Suppressor macrophage treated with lipopolysaccharide for 1 hour (primary cell): Measurements from ENCODE around the gene WNK1.
"Not testable (repeated sequence)": the region's sequence is repeated elsewhere in the genome, so short reads cannot be mapped to it uniquely, and the experiment has no call there.

Experiments used
- DNase-seq, 3 donors: peaks; one replicate each; pipeline ENCODE4 v3.0.0-alpha.2; 2020 to 2022

The WNK1 gene

DNA sequence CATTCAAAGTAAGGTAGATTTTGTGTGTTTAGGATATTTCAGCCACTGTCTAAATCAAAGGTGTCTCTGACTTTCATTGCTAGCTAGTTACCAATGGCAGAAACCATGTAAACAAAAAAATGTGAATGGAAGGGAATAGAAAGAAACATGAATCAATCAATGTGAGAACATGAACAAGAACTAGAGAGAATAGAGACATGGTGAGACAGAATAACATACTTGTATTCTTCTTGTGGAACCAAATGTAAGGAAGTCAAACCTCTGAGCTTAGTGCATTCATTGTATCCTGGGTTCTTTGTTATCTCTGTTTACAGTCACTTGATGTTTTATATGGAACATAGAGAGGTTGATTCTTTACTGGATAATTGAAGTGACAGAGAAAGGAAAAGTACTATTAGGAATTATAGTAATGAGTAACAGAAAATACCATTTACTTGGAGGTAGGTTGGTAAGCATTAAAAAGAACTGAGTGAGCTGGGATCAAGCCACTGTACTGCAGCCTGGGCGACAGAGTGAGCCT lies 2.6 kb upstream of the WNK1 start:
- DNase-seq: no peak

DNA sequence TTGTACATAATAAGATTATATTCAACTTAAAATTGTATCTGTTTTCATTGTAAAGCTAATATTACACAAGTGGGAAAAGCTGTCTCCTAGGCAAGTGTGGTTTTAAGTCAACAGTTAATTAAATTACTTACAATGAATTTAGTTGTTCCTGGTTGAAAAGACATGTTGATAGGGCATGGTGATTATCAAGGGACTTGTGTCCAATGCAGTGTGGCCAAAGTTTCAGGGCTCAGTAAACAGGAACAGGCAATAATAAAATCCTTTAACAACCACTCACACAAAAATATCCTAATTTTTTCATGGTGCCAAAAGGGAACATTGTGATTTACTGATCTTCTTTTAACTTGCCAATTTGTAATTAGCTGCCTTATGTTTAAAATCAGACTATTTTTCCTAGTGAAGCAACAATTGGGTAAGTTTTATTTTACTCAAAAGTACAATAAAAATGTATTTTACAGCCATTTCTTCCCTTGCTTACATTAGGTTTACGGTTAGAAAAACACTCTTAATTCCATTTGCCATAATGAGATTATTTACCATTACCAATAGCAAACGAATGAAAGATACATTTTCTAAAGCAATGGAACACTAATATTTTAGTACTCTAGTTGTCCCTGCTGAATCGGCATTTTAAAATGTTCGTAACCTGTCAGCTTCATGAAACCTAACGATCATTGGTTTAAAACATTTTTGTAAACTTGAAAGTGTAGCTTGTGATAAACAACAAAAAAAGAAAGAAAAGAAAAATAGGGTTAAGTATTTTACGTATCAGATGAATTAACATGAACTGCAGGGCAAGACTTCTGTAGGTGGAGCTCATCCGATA lies 1.8 kb upstream of the WNK1 start:
- no peak for DNase-seq

DNA sequence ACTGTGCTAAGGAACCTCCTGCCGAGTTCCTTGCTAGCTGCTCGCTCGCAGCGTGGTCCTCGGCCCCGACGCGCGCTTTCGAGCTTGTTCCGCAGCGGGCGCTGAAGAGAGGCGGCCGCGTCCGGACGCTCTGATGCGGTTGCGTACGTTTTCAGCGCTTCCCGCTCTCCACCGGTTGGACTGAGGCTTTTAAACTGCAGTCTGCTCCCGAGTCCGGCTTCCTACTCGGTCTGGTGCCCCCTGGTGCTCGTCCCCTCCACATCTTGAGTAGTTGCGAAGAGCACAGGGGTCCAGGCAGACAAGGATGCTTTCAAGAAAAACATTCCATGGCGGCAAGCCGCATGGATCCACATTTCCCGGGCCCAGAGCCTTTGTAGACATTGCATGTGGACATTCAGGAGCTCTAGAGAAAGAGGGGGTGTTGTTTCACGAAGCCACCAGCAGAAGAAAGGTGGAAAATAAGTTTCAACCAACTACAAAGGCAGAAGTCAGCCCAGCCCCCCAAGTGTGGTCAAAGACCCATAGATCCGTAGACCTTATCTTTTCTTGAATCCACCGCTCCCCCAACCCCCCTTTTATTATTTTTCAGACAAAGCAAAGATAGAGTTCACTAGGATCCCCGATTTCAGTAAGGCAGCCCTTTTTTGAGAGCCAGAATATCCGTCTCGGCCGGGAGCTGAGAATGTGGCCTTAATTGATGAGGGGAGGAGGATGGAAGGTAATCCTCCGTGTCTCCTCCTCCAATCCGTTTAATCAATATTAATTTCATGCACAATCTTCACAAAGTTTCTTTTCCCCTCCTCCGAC lies 984 bp upstream of the WNK1 start:
- DNase-seq: peak; percentile 96 to 97 (median 96)

DNA sequence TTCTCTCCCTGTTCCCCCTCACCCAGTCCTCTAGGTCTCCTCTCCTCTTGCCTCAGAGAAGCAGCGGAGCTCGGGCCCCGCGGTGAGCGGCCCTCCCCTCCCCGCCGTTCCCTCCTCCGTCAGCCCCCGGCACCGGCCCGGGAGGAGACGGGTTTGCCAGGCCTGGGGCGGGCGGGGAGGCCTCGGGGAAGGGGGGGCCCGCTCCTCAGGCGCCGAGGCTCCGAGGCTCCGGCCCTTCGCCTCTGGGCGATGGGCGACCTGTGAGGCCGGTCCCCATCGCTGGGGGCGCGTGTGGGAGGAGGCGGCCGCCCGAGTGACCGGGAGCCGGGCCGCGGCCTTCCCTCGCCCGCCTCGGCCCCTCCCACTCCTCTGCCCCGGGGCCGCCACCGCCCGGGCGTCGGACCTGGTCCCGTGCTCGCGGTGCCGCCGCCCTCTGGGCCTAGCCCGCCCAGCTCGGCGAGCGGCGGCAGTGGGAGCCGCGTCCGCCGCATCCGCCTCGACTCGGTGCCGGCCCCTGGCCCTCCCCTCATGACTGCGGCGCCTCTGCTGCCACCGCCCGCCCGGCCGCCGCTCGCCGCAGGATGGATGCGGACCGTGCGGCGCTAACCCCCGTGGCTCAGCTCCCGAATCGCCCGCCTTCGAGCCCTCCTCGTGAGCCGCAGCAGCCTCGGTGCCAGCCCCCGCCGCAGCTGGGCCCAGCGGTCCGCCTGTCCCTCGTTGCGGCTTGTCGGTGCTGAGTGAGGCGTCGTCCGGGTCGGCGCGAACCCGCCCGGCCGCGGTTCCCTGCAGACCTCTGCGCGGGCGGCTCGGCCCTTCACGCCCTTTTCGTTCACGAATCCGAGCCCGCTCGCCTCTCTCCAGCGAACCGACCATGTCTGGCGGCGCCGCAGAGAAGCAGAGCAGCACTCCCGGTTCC lies 574 bp downstream of the WNK1 start:
- peak; percentile 64 to 89 (median 71) for DNase-seq

DNA sequence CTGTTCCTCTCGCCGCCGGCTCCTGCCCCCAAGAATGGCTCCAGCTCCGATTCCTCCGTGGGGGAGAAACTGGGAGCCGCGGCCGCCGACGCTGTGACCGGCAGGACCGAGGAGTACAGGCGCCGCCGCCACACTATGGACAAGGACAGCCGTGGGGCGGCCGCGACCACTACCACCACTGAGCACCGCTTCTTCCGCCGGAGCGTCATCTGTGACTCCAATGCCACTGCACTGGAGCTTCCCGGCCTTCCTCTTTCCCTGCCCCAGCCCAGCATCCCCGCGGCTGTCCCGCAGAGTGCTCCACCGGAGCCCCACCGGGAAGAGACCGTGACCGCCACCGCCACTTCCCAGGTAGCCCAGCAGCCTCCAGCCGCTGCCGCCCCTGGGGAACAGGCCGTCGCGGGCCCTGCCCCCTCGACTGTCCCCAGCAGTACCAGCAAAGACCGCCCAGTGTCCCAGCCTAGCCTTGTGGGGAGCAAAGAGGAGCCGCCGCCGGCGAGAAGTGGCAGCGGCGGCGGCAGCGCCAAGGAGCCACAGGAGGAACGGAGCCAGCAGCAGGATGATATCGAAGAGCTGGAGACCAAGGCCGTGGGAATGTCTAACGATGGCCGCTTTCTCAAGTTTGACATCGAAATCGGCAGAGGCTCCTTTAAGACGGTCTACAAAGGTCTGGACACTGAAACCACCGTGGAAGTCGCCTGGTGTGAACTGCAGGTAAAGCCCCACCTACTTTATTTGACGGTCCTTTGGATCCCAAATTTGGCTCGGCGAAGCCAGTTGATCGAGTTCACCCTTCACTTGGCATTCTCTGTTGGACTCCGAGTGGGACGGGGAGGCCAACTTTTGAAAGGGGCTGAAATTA lies 1.5 kb downstream of the WNK1 start:
- peak; percentile 53 to 76 (median 65) for DNase-seq

DNA sequence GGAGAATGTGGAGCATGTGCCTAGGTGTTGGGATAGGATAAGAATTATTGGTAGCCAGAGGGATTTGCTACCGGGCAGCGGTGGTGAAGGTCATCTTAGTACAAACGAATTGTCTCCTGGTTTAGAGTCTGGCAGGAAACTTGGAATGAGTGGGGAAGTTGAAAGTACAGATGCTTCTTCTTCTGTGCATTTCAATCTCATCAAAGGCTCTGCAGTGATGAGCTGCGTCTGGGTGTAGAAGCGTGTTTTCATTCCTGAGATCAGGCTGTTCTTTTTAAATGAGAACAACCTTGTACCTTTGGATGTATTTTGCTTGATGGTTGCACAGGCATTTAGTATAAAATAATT lies 2.1 kb downstream of the WNK1 start:
- peak in 2 of 3 donors; percentile 12 to 40 for DNase-seq

DNA sequence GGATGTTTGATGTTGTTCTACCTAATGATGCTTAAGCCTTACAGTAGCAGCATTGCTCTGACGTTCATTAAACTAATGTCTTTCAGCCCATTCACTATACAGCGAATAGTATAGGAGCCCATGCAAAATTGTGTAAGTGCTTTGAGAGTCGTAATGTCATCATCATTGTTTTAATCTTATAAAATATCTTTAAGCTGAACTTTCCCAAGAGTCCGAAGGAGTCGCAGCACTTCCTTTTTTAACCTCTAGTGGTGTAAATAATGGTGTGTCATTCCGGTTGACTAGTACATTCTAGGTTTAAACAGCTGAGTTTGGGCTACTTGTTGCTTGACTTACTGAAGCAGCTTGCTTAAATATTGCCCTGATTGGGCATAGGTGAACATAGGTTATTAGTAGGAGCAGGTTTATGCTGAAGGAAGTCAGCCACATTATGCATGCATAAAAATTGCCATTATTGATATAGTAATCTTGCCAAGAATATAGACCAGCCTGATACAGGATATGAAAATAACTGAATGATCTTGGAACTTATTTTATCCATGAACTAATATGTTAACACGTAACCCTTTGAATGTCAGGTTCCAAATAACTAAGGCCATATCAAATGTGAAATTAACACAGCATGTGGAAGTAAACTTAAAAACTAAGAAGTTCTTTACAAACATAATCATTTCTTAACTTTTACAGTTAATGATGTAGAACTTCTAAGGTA lies 2.6 kb downstream of the WNK1 start:
- peak; percentile 71 to 93 (median 90) for DNase-seq

DNA sequence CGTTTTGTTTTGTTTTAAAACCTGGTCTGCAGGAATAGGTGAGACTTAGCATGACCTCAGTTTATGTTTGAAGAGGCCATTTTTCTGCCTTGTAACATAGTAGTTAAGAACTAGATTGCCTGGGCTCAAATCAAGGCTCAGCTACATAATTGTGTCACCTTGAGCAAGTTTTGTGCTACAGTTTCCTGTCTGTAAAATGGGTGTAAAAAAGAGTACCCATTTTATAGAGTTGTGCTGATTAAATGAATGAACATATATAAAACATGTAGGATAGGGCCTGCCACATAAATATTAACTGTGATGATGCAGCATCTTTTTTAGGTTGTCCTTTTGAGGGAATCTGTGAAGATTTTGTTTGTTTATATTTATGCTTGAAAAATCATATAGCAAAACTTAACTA lies 7.2 kb downstream of the WNK1 start:
- DNase-seq: no peak

DNA sequence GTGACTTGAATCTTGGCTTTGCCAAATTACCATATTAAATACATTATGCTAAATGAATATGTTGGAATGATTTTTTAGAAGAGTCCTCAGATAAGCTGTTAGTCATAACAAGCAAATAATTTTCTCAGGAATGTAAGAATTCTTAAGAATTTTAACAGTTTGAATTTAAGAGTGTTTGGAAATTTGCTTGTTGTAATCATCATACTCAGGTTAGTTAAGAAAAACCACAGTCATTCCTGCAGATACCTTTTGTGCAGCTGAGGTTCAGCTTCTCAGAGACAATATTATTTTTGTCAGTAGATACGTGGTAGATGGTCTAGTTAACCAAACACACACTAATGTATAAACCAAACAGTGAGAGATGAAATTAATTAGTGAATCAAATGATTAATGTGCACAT lies 8.9 kb downstream of the WNK1 start:
- no peak for DNase-seq

DNA sequence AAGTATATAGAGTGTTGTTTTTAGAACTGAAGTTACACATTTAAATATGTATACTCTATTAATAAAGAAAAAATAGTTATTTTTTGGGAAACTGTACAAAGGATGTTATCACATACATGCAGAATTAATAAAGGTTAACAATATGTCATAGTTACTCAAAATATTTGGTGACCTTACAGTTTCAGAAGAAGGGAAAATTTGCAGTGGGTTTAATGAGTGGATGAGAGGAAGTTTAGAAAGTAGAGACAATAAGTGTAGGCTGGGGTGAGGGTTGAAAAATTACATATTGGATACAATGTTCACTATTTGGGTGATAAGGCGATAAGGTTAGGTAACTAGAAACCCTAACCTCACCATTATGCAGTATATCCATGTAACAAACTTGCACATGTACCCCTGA lies 13.5 kb downstream of the WNK1 start:
- peak in 2 of 3 donors; percentile 57 to 64 for DNase-seq

DNA sequence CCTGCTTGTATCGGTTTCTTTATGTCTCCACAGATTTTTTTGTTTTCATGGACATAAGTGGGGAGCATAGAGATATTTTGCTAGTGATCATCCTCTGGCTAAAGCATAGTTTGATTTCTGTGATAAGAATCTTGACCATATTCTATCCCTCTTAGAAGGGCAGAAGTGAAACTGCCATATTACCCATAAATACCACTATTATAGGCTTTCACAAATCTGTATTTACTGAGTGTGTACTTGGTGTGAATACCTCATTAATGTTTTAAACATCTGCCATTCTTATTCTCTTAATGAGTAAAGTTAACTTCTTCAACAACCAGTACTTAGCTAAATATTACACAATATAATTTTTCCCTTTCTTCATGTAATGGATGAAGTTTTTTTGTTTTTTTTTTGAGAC lies 16.1 kb downstream of the WNK1 start:
- DNase-seq: no peak

DNA sequence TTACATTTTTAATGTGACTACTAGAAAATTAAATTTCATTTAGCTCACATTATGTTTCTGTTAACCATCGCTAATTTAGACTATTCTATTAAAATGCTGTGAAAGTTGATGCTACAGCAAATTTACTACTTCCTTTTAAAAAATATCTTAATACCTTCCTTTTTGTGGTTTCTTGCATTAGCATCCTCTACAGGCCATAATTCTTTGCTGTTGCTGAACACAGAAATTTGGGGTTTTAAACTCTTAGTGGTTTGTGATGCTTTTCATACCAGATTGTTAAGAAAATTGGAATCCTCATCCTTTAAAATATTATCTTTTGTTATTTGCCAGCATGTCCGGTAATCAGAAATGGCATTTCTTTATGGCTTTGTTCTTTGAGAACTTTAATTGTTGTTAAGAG lies 18.1 kb downstream of the WNK1 start:
- DNase-seq: no peak

DNA sequence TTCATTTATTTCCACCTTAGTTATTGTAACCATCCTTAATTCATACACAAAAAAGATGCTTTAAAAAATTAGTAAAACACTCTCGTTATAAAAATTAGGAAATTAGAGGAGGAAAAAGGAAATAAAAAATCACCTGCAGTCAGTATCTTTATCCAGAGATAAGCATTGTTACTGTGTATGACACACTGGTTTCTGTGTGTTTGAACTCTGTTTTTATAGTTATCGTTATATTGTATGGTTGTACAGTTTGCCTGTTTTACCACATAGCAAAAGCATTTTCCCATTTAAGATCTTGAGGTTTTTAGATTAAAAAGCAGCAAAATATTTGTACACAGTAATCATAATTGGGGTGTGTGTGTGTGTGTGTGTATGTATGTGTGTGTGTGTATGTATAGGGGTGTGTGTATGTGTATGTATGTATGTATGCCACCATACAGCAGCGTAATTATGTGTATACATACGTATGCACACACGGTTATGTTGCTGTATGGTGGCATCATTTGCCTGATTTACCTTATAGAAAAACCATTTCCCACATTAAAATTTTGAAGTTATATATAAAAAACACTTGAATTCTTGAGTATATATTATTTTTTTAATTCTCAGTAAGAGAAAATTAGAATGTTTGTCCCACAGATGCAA lies 19.8 kb downstream of the WNK1 start:
- no peak for DNase-seq

DNA sequence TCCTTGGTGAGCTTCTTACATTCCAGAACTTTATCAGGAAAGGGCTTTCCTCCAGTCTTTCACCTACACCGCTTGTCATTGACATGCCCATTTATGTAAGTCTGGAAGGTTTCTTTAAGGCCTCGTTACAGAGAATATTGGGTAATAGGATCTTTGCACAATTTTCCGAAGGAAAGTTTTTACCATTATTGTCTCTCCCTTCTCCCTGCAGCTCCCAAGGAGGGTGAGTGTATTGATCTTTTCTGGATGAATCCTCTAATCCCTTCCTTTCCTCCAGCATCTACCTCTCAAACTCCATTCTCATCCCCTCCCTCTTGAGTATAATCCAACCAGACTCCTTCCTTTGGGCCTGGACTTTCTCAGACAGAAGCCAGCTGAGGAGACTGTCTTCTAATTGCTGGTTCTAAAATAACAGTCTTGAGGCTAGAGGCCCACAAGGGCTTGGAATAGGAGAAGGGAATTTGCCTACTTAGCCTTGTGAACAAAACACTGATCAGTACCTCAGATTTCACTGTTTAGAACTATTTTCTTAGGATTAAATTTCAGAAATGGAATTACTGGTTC lies 21.8 kb downstream of the WNK1 start:
- DNase-seq: peak in 2 of 3 donors; percentile 44 to 51

DNA sequence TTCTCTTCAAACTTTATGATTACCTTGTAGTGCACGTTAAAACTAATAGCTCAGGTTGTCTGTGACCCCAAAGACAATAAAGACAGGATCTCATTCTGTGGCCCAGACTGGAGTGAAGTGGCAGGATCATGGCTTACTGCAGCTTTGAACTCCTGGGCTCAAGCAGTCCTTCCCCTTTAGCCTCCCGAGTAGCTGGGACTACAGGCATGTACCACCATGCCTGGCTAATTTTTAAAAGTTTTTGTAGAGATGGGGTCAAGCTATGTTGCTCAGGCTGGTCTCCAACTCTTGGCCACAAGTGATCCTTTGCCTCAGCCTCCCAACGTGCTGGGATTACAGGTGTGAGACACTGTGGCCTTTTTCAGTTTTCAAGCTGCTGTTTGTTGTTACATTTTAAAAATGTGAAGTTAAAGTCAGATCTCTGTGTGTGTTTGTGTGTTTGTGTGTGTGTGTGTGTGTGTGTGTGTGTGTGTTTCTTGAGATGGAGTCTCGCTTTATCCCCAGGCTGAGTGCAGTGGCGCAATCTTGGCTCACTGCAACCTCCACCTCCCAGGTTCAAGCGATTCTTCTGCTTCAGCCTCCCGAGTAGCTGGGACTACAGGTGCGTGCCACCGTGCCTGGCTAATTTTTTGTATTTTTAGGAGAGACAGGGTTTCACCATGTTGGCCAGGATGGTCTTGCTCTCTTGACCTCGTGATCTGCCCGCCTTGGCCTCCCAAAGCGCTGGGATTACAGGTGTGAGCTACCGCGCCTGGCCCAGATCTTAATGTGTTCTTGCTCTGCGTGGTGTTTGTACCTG lies 23.8 kb downstream of the WNK1 start:
- not testable (repeated sequence) for DNase-seq

DNA sequence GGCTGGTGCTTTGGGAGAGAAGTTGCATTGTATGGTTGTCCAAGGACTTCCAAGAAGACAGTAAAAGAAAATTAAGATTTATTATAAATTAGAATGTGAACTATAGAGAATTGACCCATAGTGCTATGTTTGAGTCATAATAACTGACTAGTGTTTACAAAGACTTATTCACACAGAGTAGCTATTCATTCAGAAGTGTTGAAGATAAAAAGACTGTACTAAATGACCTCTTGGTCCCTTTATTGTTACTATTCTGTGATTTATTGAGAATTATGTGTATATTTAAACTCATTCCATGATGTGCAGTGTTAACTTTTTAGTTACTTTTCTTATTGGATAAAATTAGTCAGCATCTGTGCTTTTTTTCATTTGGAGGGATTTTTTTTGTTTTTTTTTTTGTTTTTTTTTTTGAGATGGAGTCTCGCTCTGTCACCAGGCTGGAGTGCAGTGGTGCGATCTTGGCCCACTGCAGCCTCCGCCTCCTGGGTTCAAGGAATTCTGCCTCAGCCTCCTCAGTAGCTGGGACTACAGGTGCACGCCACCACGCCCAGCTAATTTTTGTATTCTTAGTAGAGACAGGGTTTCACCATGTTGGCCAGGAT lies 24.5 kb downstream of the WNK1 start:
- DNase-seq: not testable (repeated sequence)

DNA sequence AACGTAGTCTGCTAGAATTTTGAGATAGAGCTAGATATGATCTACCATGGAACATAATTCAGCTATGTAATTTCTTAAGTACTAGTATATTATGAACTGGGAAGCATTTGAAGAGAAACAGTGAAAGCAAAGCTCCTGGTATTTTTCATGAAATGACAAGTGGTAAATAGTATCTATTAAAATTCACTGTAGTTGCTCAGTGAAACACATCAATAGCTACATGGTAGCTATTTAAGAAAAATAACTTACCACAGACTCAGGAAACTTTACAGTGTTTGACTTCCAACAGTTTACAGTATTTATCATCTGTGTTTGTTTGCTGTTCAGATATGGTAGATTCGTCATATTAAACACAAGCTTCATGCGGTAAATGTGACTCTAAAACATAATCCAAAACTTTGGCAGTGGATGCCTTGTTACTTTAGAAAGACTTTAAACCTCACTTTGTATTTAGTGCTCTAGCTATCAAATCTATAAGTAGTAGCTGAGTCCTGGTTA lies 25.2 kb downstream of the WNK1 start:
- no peak for DNase-seq

DNA sequence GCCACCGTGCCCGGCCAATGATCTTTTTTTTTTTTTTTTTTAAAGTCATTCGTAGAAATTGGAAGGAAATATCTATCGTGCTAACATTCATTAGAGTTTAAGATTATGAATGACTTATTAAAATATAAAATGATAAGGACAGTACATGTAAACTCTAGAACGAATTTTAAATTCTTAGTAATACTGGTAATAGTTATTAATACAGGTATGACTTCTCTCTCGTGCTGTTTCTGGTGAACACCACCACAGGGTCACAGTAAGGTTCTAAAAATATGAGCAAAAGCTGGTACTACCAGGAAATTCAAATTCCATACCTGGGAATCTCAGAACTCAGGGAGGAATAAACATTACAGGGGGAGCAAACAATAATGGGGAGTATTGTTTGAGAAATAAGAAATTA lies 26.2 kb downstream of the WNK1 start:
- no peak for DNase-seq
